ENCODE measurements around the gene RASA3. TPM values are rescaled to one million over a fixed set of nuclear protein-coding genes. Genes with fewer than 3 reads are reported as not detected.

The RASA3 gene
- total and polyA plus RNA-seq, 2 of the 4 experiments (the other 2 are of a cell fraction) = 21.0 to 31.4 TPM

DNA sequence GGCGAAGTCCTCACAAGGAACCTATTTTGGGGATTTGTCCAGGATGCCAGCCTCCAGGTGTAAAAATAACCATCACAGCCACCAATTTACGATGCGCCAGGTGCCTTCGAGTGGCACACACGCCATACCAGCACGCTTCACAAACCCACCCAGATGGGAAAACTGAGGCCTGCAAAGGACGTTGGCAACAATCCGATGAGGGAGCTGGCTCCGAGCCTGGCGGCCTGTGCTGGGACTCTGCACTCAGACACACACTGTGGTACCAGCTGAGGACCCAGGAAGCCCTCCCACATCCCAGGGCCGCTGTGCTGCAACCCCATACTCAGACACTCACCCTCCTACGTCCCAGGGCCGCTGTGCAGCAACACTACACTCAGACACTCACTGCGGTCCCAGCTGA lies 93.5 kb downstream of the RASA3 start:
- no peak for ATAC-seq (ENCODE audit: low read depth)
- dilution Hi-C loops (cut with HindIII; ENCODE audit: low sequenced_read_pairs, unreplicated experiment) = no loop called here
- Histone ChIP-seq H3K9me1 (ENCODE audit: insufficient read depth, low read length) (peaks cover 24% of the 10 kb centered on the region), H3K9me3 (ENCODE audit: control insufficient read depth, insufficient read depth, low read length) (no peaks in the 10 kb centered on the region), H3K4ac (ENCODE audit: low read depth, low read length) (no peak overlapping the region), H3K36me3 (ENCODE audit: control insufficient read depth, insufficient read depth, low read length) (peaks cover 35% of the 10 kb centered on the region), H2BK5ac (ENCODE audit: low read depth, low read length, poor library complexity, severe bottlenecking) (no peak overlapping the region), H2BK20ac (ENCODE audit: low read depth, low read length) (no peak overlapping the region), H3K9ac (ENCODE audit: low read depth, low read length) (no peak overlapping the region), H3K4me3 (ENCODE audit: insufficient read depth, low read depth, low read length) (no peak overlapping the region), H3K56ac (ENCODE audit: extremely low read depth, insufficient read depth, low read length) (no peak overlapping the region), H2AK5ac (ENCODE audit: low read depth, low read length) (no peak overlapping the region), H2BK120ac (ENCODE audit: low read depth, low read length) (no peak overlapping the region), H2AK9ac (replicated peaks; ENCODE audit: low read depth, low read length, poor library complexity) (no peak overlapping the region), H3K23ac (ENCODE audit: low read depth, low read length) (no peak overlapping the region), H4K20me1 (ENCODE audit: insufficient read depth, low read length) (peaks cover 82% of the 10 kb centered on the region), H4K91ac (ENCODE audit: insufficient read depth, low read depth, low read length) (no peak overlapping the region), H3K27me3 (ENCODE audit: control insufficient read depth, insufficient read depth, low read length) (no peaks in the 10 kb centered on the region), H3K4me2 (ENCODE audit: low read depth, low read length) (no peak overlapping the region), H3K18ac (ENCODE audit: low read depth, low read length) (no peak overlapping the region), H2BK15ac (ENCODE audit: low read depth, low read length) (no peak overlapping the region), H4K8ac (ENCODE audit: low read depth in 2 of 2, low read length in 2 of 2) (no peak overlapping the region), H4K5ac (ENCODE audit: low read depth, low read length) (no peak overlapping the region), H3K79me1 (ENCODE audit: low read depth in 1 of 2, low read length in 2 of 2) (peaks cover 17 to 83% of the 10 kb centered on the region in 2 experiments; a peak in 3 of 4 replicates), H3K4me1 (ENCODE audit: control insufficient read depth, insufficient read depth, low read length) (peaks cover 28% of the 10 kb centered on the region), H3K14ac (replicated peaks; ENCODE audit: low read depth, low read length) (no peak overlapping the region), H3K27ac (ENCODE audit: insufficient read depth, low read length) (no peak overlapping the region), H2AFZ (replicated peaks; ENCODE audit: low read length, poor library complexity) (no peak overlapping the region)
- in situ Hi-C loops (cut with MboI; ENCODE audit: low sequenced_read_pairs) = no loop called here
- POLR2A ChIA-PET (ENCODE audit: unreplicated experiment) = no interaction called here
- no peak for DNase-seq
- no peak for TF ChIP-seq SMC3 (IDR thresholded peaks at IDR 0.05; ENCODE audit: low read depth, low read length)
- no peak for TF ChIP-seq CHD1 (IDR thresholded peaks at IDR 0.05; ENCODE audit: low read depth, low read length)
- TF ChIP-seq RCOR1 (IDR thresholded peaks at IDR 0.05; ENCODE audit: insufficient replicate concordance, low read length) = no peak
- no peak for TF ChIP-seq RFX5 (IDR thresholded peaks at IDR 0.05; ENCODE audit: low read depth, low read length)
- TF ChIP-seq, protein P1, sequence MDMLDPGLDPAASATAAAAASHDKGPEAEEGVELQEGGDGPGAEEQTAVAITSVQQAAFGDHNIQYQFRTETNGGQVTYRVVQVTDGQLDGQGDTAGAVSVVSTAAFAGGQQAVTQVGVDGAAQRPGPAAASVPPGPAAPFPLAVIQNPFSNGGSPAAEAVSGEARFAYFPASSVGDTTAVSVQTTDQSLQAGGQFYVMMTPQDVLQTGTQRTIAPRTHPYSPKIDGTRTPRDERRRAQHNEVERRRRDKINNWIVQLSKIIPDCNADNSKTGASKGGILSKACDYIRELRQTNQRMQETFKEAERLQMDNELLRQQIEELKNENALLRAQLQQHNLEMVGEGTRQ (IDR thresholded peaks at IDR 0.05; ENCODE audit: low read depth, low read length) = no peak
- TF ChIP-seq POLR2A (IDR thresholded peaks at IDR 0.05; ENCODE audit: low read depth, low read length) = no peak
- no peak for TF ChIP-seq CEBPB (IDR thresholded peaks at IDR 0.05; ENCODE audit: low read depth, low read length)
- CTCF ChIA-PET = no interaction called here
- 96% methylated on average over 7 of the region's 14 CpGs; no CpG with 5 or more reads in 1 of the 2 experiments for WGBS, 2 experiments (ENCODE audit: extremely low coverage in 2 of 2, insufficient read length in 1 of 2)
- no TSS peak for BruUV-seq (replicated peaks)
- intact Hi-C loops (cut with micrococcal nuclease) = no loop called here

Data from IMR-90 (cell line).